ENCODE data around the gene SLX4IP.

The SLX4IP gene

GRCh38 chr20:10619427-10619826, 184.3 kb downstream of the SLX4IP start:
- no peak overlapping the region for H3K4me3 ChIP-seq (ENCODE audit: low read depth, low read length)
- H3K27ac ChIP-seq, result no peak overlapping the region
- no peaks in the 10 kb centered on the region for H3K27me3 ChIP-seq (ENCODE audit: insufficient read depth, low read depth, severe bottlenecking)
- no peak for TF ChIP-seq CTCF (IDR thresholded peaks at IDR 0.05; ENCODE audit: low read depth, low read length)
- no peaks in the 10 kb centered on the region for H3K9me3 ChIP-seq (ENCODE audit: severe bottlenecking)
- H3K36me3 ChIP-seq, result no peaks in the 10 kb centered on the region
- DNase-seq, result no peak

- H3K27ac ChIP-seq, result no peak overlapping the region
- no peak overlapping the region for H3K4me3 ChIP-seq (ENCODE audit: low read depth, low read length)
- no peaks in the 10 kb centered on the region for H3K27me3 ChIP-seq (ENCODE audit: insufficient read depth, low read depth, severe bottlenecking)
- no peaks in the 10 kb centered on the region for H3K36me3 ChIP-seq
- no peak for TF ChIP-seq CTCF (IDR thresholded peaks at IDR 0.05; ENCODE audit: low read depth, low read length)
- no peak for DNase-seq
- H3K9me3 ChIP-seq (ENCODE audit: severe bottlenecking), result no peaks in the 10 kb centered on the region
These were observed 186.0 kb downstream of the SLX4IP start for GRCh38 chr20:10621149-10621548.

- H3K9me3 ChIP-seq (ENCODE audit: severe bottlenecking), result no peaks in the 10 kb centered on the region
- no peaks in the 10 kb centered on the region for H3K27me3 ChIP-seq (ENCODE audit: insufficient read depth, low read depth, severe bottlenecking)
- no peak for DNase-seq
- H3K4me3 ChIP-seq (ENCODE audit: low read depth, low read length), result no peak overlapping the region
- TF ChIP-seq CTCF (IDR thresholded peaks at IDR 0.05; ENCODE audit: low read depth, low read length), result no peak
- H3K27ac ChIP-seq, result no peak overlapping the region
- no peaks in the 10 kb centered on the region for H3K36me3 ChIP-seq
These were observed 187.7 kb downstream of the SLX4IP start for GRCh38 chr20:10622657-10623418.

- no peaks in the 10 kb centered on the region for H3K27me3 ChIP-seq (ENCODE audit: insufficient read depth, low read depth, severe bottlenecking)
- no peak for TF ChIP-seq CTCF (IDR thresholded peaks at IDR 0.05; ENCODE audit: low read depth, low read length)
- H3K4me3 ChIP-seq (ENCODE audit: low read depth, low read length), result no peak overlapping the region
- no peak overlapping the region for H3K27ac ChIP-seq
- no peaks in the 10 kb centered on the region for H3K9me3 ChIP-seq (ENCODE audit: severe bottlenecking)
- no peak for DNase-seq
- H3K36me3 ChIP-seq, result no peaks in the 10 kb centered on the region
These were observed 190.5 kb downstream of the SLX4IP start for GRCh38 chr20:10625641-10626040.

- no peak for TF ChIP-seq CTCF (IDR thresholded peaks at IDR 0.05; ENCODE audit: low read depth, low read length)
These were observed 191.8 kb downstream of the SLX4IP start for GRCh38 chr20:10626896-10627295.

More at GRCh38 chr20:10626896-10627295, 191.8 kb downstream of the SLX4IP start:
- Histone ChIP-seq H3K27ac (no peak overlapping the region), H3K9me3 (ENCODE audit: severe bottlenecking) (no peaks in the 10 kb centered on the region), H3K36me3 (no peaks in the 10 kb centered on the region), H3K27me3 (ENCODE audit: insufficient read depth, low read depth, severe bottlenecking) (no peaks in the 10 kb centered on the region), H3K4me3 (ENCODE audit: low read depth, low read length) (no peak overlapping the region)
- DNase-seq, result no peak

Data from WERI-Rb-1 (cell line).